DND-41 (cell line): Measurements from ENCODE around the gene CREB3L1.

Experiments
- ATAC-seq: fragments of 200-7000 bp; cut with Tn5 transposase; 3 replicates; pipeline ENCODE4 v1.9.1; 2021; ENCODE audit warnings: low read depth; ENCODE audit not compliant: insufficient read depth
- DNase-seq: peaks from one replicate; pipeline ENCODE4 v3.0.0-alpha.2; 2020
- H2AFZ ChIP-seq: 2 replicates; pipeline ENCODE4 v1.6.0; 2012; ENCODE audit warnings: low read depth, low read length
- H3K27ac ChIP-seq: 2 replicates; pipeline ENCODE4 v1.5.1; 2012; ENCODE audit warnings: low read length, inconsistent platforms
- H3K27me3 ChIP-seq: fragments of 200-600 bp; sonication (generic); 2 replicates; pipeline ENCODE4 v1.6.0; 2012; ENCODE audit warnings: low read length, mild to moderate bottlenecking, inconsistent platforms; ENCODE audit not compliant: insufficient read depth, poor library complexity
- H3K36me3 ChIP-seq: 2 replicates; pipeline ENCODE4 v1.5.1; 2012; ENCODE audit warnings: low read length, inconsistent platforms; ENCODE audit not compliant: insufficient read depth
- H3K4me1 ChIP-seq: 2 replicates; pipeline ENCODE4 v1.5.1; 2012; ENCODE audit warnings: mild to moderate bottlenecking, low read length; ENCODE audit not compliant: insufficient read depth
- H3K4me2 ChIP-seq: 2 replicates; pipeline ENCODE4 v1.6.0; 2012; ENCODE audit warnings: mild to moderate bottlenecking, moderate library complexity, low read length, inconsistent platforms; ENCODE audit not compliant: insufficient read depth
- H3K4me3 ChIP-seq, 2 experiments: fragments of 200-600 bp in 1 of 2; shearing (Covaris generic) in 1 of 2; 2 replicates each; pipeline ENCODE4 v1.5.1; 2012 to 2016; ENCODE audit warnings: inconsistent platforms in 2 of 2, low read length in 2 of 2, mild to moderate bottlenecking in 2 of 2, low read depth in 1 of 2, moderate library complexity in 1 of 2
- H3K79me2 ChIP-seq: 2 replicates; pipeline ENCODE4 v1.6.0; 2012; ENCODE audit warnings: low read length, inconsistent platforms; ENCODE audit not compliant: insufficient read depth
- H3K9ac ChIP-seq: 2 replicates; pipeline ENCODE4 v1.6.0; 2012; ENCODE audit warnings: low read depth, mild to moderate bottlenecking, inconsistent platforms, low read length, moderate library complexity
- H3K9me3 ChIP-seq: 2 replicates; pipeline ENCODE4 v1.5.1; 2012; ENCODE audit warnings: low read length, moderate library complexity, mild to moderate bottlenecking, inconsistent platforms; ENCODE audit not compliant: insufficient read depth, severe bottlenecking
- H4K20me1 ChIP-seq: 2 replicates; pipeline ENCODE4 v1.6.0; 2012; ENCODE audit warnings: low read length; ENCODE audit not compliant: insufficient read depth
- CTCF ChIP-seq: IDR thresholded peaks from 2 replicates; pipeline ENCODE4 v1.5.1; 2012; ENCODE audit warnings: borderline replicate concordance, low read length, moderate library complexity, mild to moderate bottlenecking; ENCODE audit not compliant: poor library complexity, severe bottlenecking; ENCODE audit errors: extremely low read depth
- EZH2 ChIP-seq: IDR thresholded peaks from 3 replicates; pipeline ENCODE4 v1.6.1; 2012; ENCODE audit warnings: borderline replicate concordance, low read depth, mild to moderate bottlenecking, moderate library complexity, low read length, inconsistent platforms; ENCODE audit not compliant: severe bottlenecking

Gene CREB3L1

GRCh38 chr11:46322759-46323158 is 45.3 kb downstream of the CREB3L1 start:
- Histone ChIP-seq H3K27me3 (no peaks in the 10 kb centered on the region), H3K79me2 (no peaks in the 10 kb centered on the region), H3K4me2 (no peak overlapping the region), H2AFZ (no peak overlapping the region), H4K20me1 (no peaks in the 10 kb centered on the region), H3K9ac (no peak overlapping the region), H3K9me3 (no peaks in the 10 kb centered on the region), H3K27ac (no peak overlapping the region), H3K36me3 (no peaks in the 10 kb centered on the region), H3K4me3 (no peak overlapping the region), H3K4me1 (peaks cover 7% of the 10 kb centered on the region; the same call in 1 of the 2 replicates)
- no peak for ATAC-seq
- TF ChIP-seq CTCF (peak; percentile 49), EZH2 (no peak)
- no peak for DNase-seq

DNA sequence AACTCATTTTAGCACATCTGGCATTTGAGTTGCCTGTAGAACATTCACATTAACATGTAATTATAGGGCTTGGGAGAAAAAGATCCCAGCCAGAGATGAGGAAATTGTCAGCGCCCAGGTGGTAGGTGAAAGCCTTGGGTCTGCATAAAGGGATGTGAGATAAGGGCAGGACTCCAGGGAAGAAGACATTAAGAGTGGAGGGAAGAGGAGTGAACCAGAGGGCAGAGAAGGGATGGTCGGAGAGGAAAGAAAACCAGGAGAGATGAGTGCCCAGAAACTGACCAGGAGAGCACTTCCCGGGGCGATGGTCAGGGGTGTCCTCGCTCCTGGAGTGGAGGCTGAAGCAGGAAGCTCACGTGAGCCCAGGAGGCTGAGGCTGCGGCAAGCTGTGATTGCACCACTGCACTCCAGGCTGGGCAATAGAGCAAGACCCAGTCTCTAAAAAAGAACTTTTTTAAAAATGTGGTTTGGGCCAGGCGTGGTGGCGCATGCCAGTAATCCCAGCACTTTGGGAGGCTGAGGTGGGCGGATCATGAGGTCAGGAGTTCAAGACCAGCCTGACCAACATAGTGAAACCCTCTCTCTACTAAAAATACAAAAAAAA is 49.5 kb downstream of the CREB3L1 start:
- Histone ChIP-seq H3K9ac (no peak overlapping the region), H3K4me2 (no peak overlapping the region), H3K79me2 (no peaks in the 10 kb centered on the region), H3K27ac (no peak overlapping the region), H2AFZ (no peak overlapping the region), H3K27me3 (peaks cover 7% of the 10 kb centered on the region), H3K4me1 (peaks cover 28% of the 10 kb centered on the region), H3K9me3 (no peaks in the 10 kb centered on the region), H4K20me1 (peaks cover 21% of the 10 kb centered on the region), H3K36me3 (no peaks in the 10 kb centered on the region), H3K4me3 (no peak overlapping the region)
- DNase-seq = no peak
- ATAC-seq = no peak
- TF ChIP-seq CTCF (no peak), EZH2 (no peak)

GRCh38 chr11:46327829-46328228 is 50.4 kb downstream of the CREB3L1 start:
- DNase-seq (no peak), ATAC-seq (no peak)
- Histone ChIP-seq H3K4me2 (no peak overlapping the region), H3K36me3 (no peaks in the 10 kb centered on the region), H3K4me1 (peaks cover 37% of the 10 kb centered on the region), H3K4me3 (no peak overlapping the region), H4K20me1 (peaks cover 26% of the 10 kb centered on the region), H3K27me3 (peaks cover 17% of the 10 kb centered on the region), H2AFZ (no peak overlapping the region), H3K27ac (no peak overlapping the region), H3K9me3 (no peaks in the 10 kb centered on the region), H3K9ac (no peak overlapping the region), H3K79me2 (no peaks in the 10 kb centered on the region)
- no peak for TF ChIP-seq EZH2
- TF ChIP-seq CTCF = no peak
